GM21390 (cell line): ENCODE data around the gene RAB33B.
A peak's percentile ranks its signal among the peaks of the same experiment; 100 is the strongest.
"Not testable (repeated sequence)": the region's sequence is repeated elsewhere in the genome, so short reads cannot be mapped to it uniquely, and the experiment has no call there.

ENCODE experiments used
- ATAC-seq: cut with Tn5 transposase; IDR thresholded peaks from one replicate; pipeline ENCODE4 v1.9.1; 2021; ENCODE audit not compliant: unreplicated experiment

Gene RAB33B

GRCh38 chr4:139454111-139455045 is at the start of gene RAB33B:
Gene RAB33B (plus strand): TSS chr4:139454121. CDS start chr4:139454196, 75 bp downstream.
- peak; percentile 1 for ATAC-seq

GRCh38 chr4:139410312-139410711 is 43.6 kb upstream of the RAB33B start:
- ATAC-seq = no peak

DNA sequence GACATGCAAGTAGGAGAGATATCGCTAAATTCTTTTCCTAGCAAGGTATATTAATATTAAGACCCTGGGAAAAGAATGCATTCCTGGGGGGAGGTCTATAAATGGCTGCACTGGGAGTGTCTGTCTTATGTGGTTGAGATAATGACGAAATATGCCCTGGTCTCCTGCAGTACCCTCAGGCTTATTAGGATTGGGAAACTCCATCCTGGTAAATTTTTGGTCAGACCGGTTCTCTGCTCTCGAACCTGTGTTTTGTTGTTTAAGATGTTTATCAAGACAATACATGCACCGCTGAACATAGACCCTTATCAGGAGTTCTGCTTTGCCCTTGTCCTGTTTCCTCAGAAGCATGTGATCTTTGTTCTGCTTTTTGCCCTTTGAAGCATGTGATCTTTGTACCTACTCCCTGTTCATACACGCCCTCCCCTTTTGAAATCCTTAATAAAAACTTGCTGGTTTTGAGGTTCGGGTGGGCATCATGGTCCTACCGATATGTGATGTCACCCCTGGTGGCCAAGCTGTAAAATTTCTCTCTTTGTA is 39.2 kb upstream of the RAB33B start:
- not testable (repeated sequence) for ATAC-seq

GRCh38 chr4:139416073-139416673 is 37.7 kb upstream of the RAB33B start:
- peak; percentile 41 for ATAC-seq

DNA sequence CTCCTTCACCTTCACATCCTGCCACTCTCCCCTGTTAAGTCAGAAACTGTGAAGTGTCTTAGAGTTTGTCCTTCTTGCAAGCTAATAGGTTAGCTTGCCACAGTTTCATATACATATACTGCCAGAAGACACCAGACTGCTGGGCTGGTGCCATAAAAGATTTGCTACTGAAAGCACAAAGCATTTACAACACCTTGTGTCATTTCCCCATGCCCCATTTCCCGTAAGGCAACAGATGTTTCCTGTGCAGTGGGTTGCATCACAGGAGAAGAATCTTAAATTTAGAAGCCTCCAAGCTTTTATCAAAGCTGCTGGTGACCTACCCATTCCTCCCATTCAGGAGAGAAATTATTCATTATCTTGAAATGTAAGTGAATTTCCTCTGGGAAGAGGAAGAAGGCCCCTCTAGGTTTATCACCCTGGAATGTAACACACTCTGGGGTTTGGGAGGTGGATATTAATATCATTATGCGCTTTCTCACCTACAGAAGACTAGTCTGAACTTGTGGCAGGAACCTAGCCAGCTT is 34.5 kb upstream of the RAB33B start:
- ATAC-seq = peak; percentile 90

GRCh38 chr4:139420652-139421051 is 33.3 kb upstream of the RAB33B start:
- ATAC-seq = no peak

DNA sequence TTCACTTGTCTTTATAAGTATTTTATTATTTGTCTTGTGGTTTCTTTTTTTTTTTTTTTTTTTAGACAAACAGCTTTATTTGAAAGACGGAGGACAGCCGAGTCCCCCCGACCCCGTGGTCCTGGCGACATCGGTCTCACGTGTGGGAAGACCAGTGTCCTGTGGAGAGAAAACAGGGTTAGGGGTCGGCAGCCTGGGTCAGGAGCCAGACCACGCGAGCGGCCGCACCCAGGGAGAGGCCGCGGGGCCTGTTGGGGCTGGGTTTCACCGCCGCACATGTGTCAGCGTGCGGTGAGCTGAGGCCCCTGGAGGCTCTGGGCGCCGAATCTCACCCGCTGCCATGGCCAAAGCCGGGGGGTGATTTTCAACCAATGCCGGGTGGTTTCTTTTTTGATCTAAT is 17.8 kb upstream of the RAB33B start:
- no peak for ATAC-seq

DNA sequence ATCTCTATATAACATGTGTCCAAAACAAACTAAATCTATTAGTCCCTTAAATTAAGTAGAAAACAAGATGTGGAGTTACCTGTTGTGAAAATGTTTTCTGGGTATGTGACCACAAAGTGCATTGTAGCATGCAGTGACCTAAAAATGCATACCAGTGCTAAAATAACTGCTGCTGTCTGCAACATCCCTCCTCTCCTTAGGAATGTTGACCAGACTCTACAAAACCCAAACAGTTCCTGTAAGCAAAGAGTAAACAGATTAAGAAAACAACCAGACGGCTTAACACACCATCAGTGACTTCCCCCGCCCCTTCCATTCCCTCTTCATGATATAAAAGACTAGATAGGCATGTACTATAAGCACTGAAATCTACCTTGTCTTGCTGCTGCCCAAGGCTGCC is 15.8 kb upstream of the RAB33B start:
- ATAC-seq = peak; percentile 53

DNA sequence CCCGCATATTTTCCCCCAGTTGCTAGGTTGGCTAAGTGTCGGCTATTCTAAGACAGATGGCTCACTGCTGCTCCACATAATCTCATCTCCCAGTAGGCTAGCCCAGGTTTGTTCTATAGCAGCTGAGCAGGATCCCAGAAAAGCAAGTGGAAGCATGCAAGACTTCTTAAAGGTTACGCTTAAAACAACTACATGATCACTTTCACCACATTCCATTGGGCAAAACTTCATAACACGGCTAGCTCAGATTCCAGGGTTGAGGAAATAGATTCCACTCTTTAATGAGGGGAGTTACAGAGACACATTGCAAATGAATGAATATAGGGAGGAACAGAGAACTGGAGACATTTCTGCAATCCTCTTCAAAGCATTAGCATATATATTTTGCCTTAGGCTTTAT is 12.9 kb upstream of the RAB33B start:
- no peak for ATAC-seq

DNA sequence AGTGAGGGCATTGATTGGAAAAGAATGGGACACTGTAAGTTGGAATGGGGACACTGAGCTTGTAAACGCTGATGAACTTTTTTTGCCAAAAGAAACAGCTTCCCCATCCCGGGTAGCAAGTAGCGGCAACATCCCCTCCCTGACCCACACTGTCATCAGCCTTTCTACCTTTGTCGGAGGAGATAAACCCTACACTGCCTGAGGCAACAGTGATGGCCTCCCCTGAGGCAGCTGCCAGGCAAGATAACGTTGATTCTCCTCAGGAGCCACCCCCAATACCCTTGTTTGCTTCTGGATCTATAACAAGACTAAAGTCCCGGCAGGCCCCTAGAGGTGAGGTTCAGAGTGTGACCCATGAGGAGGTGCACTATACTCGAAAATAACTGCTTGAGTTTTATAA is 10.3 kb upstream of the RAB33B start:
- ATAC-seq = no peak

GRCh38 chr4:139444881-139445280 is 9.0 kb upstream of the RAB33B start:
- not testable (repeated sequence) for ATAC-seq

DNA sequence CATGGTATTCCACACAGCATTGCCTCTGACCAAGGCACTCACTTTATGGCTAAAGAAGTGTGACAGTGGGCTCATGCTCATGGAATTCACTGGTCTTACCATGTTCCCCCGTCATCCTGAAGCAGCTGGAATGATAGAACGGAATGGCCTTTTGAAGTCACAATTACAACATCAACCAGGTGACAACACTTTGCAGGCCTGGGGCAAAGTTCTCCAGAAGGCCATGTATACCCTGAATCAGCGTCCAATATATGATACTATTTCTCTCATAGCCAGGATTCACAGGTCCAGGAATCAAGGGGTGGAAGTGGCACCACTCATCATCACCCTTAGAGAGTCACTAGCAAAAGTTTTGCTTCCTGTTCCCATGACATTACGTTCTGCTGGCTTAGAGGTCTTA is 6.8 kb upstream of the RAB33B start:
- ATAC-seq = not testable (repeated sequence)

- ATAC-seq = no peak
Measured at GRCh38 chr4:139450586-139450985, 3.3 kb upstream of the RAB33B start.

GRCh38 chr4:139451997-139452396 is 1.9 kb upstream of the RAB33B start:
- ATAC-seq = no peak

GRCh38 chr4:139453041-139453370 is 915 bp upstream of the RAB33B start:
- ATAC-seq = peak; percentile 44

- peak; percentile 87 for ATAC-seq
Measured at GRCh38 chr4:139453371-139454110, 380 bp upstream of the RAB33B start.

DNA sequence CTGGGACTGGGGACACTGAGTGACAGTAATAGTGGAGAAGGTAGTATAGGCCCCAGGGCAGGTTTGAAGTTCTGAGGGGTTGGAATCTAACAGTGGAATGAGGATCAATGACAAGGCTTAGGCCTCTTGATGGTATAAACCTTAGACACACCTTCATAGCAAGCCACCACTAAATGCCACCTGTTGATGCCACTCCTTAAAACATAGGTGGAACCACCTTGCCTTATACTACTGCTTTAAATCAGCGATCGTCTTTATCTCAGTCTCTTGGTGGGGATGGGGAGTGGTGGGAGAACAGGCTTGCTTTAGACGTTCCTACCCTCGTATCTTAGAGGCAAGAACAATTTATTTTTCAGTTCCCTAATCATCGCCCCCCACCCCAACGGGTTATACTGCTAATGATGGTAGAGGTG is 1.2 kb downstream of the RAB33B start:
- ATAC-seq = no peak

DNA sequence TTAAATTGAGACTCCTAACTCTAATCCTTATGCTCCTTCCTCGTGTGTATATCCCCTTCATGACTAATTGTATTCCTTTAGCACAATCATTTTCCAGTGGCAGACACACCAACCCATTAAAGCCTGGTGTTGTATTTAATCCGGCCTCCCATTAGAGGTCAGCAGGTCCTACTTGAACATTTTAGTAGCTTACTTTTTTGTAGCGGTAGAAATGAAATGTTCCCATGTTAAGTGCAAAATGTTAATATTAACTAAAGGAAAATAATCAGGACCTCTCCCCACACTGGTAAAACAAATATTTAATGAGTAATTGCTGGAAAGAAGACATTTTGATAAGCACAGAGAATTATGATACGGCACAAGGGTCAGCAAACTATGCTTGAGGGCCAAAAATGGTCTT is 3.4 kb downstream of the RAB33B start:
- no peak for ATAC-seq

- ATAC-seq = no peak
Measured at GRCh38 chr4:139458543-139458942, 4.6 kb downstream of the RAB33B start.

- no peak for ATAC-seq
Measured at GRCh38 chr4:139458999-139459398, 5.1 kb downstream of the RAB33B start.

DNA sequence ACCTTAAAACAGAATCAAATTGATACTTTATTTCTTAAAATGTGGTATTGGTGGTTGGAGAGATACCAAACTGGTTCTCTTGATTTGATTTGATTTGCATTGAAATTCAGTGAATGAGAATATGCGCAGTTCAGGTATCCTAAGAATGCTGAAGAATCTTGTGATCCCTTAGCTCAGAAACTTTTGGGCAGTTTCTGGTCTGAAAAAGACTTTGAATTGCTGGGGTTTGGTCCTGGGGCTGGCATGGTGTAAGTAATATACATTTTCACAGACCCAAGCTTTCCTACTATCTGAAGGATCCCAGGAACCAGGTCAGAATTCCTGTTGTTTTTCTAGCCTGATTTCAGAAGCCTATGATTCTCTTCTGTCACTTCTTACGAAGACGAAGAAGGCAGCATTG is 6.6 kb downstream of the RAB33B start:
- no peak for ATAC-seq
